IPS DF 6.9 (cell line): ENCODE measurements around the gene SCMH1.

ENCODE experiments used
- DNase-seq: peaks from one replicate; pipeline ENCODE4 v3.0.0-alpha.2; 2013; ENCODE audit warnings: low read depth, low spot score
- H3K27ac ChIP-seq: one replicate; pipeline ENCODE4 v1.5.1; 2013; ENCODE audit warnings: low read length, control low read depth
- H3K27me3 ChIP-seq: 2 replicates; pipeline ENCODE4 v1.6.1; 2013; ENCODE audit warnings: mild to moderate bottlenecking, low read length; ENCODE audit not compliant: control insufficient read depth, insufficient read depth
- H3K36me3 ChIP-seq: 2 replicates; pipeline ENCODE4 v1.6.1; 2013; ENCODE audit warnings: low read length; ENCODE audit not compliant: control insufficient read depth, insufficient read depth
- H3K4me1 ChIP-seq: 2 replicates; pipeline ENCODE4 v1.6.1; 2013; ENCODE audit warnings: low read length; ENCODE audit not compliant: control insufficient read depth, insufficient read depth
- H3K4me3 ChIP-seq: 2 replicates; pipeline ENCODE4 v1.5.1; 2013; ENCODE audit warnings: mild to moderate bottlenecking, low read length
- H3K9me3 ChIP-seq: 2 replicates; pipeline ENCODE4 v1.6.1; 2013; ENCODE audit warnings: low read length, inconsistent platforms; ENCODE audit not compliant: control insufficient read depth, insufficient read depth
- WGBS: extraction: QIAGEN DNeasy Blood & Tissue Kit; methylation state at CpG from one replicate; pipeline ENCODE4 v1.1.7; 2013; ENCODE audit warnings: mixed read lengths, missing lambda C conversion rate; ENCODE audit not compliant: insufficient read length, insufficient coverage; 5-methylcytosine and 5-hydroxymethylcytosine counted together

The SCMH1 gene

DNA sequence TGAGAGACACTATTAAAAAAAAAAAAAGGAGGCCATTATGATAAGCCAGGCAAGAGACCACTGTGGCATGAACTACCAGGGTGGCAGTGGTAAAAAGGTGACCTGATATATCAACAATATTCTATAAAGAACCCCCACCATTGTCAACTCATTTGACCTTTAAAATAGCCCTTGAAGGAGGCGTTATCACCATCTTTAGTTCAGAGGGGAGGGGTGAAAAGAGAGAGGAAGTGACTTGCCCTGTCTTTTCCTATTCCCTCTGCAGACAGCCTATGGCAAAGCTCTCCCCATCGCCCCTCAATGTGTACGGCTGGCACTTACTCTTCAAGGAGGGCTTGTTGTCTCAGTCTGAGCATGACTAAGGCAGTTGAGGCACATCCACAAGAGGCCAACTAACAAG is 208.8 kb downstream of the SCMH1 start:
- no peak for DNase-seq
- H3K4me1 ChIP-seq: no peaks in the 10 kb centered on the region
- H3K27me3 ChIP-seq: no peaks in the 10 kb centered on the region
- peaks cover 5% of the 10 kb centered on the region; the same call in 1 of the 2 replicates for H3K36me3 ChIP-seq
- no CpG with 5 or more reads among the region's 3 CpGs for WGBS
- H3K4me3 ChIP-seq: no peak overlapping the region
- no peaks in the 10 kb centered on the region for H3K9me3 ChIP-seq
- H3K27ac ChIP-seq: no peak overlapping the region

DNA sequence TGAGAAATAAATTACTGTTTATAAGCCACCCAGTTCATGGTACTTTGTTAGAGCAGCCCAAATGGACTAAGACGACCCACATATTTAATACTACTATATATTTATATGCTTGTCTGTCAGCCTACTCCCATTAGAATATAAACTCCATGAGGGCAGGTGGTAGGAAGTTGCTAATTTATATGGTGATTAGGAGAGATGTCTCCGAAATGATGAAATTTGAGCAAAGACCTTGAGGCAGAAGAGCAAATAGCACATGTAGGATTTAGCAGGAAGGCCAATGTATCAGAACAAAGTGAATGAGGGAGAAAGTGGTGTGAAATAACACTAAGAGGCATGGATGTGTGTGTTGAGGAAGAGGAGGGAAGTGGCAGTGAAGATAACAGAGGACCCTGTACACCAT is 210.0 kb downstream of the SCMH1 start:
- Histone ChIP-seq H3K36me3 (peaks cover 7% of the 10 kb centered on the region; the same call in 1 of the 2 replicates), H3K27me3 (no peaks in the 10 kb centered on the region), H3K4me3 (no peak overlapping the region), H3K4me1 (no peaks in the 10 kb centered on the region), H3K9me3 (no peaks in the 10 kb centered on the region), H3K27ac (no peak overlapping the region)
- WGBS: no CpG with 5 or more reads among the region's 2 CpGs
- no peak for DNase-seq

DNA sequence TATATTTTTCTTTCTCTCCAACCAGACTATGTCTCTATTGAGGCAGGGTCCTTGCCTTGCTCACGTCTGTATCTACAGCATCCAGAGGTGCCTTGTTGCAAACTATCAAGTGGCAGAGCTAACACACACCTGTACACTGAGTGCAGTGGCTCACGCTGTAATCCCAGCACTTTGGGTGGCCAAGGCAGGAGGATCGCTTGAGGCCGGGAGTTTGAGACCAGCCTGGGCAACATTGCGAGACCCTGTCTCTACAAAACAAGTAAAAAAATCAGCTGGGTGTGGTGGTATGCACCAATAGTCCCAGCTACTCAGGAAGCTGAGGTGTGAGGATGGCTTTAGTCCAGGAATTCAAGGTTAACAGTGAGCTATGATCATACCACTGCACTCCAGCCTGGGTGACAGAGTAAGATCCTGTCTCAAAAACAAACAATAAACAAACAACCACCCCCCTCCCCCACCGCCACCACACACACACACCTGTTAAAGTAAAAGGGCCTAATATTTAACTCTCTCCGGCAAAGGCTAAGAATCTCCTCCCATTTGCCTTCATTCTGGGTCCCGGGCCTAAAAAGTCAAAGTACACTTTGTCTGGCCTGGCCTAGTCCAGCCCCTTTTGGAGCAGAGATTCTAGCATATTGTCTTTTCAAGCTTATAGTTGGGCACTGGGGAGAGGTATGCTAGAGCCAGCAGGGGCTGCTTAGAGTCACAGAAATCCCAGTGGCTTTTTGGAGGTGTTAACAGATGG is 211.1 kb downstream of the SCMH1 start:
- DNase-seq: no peak
- H3K4me1 ChIP-seq: no peaks in the 10 kb centered on the region
- no CpG with 5 or more reads among the region's 8 CpGs for WGBS
- H3K9me3 ChIP-seq: no peaks in the 10 kb centered on the region
- H3K27ac ChIP-seq: no peak overlapping the region
- no peaks in the 10 kb centered on the region for H3K27me3 ChIP-seq
- no peak overlapping the region for H3K4me3 ChIP-seq
- H3K36me3 ChIP-seq: peaks cover 5% of the 10 kb centered on the region; the same call in 1 of the 2 replicates

DNA sequence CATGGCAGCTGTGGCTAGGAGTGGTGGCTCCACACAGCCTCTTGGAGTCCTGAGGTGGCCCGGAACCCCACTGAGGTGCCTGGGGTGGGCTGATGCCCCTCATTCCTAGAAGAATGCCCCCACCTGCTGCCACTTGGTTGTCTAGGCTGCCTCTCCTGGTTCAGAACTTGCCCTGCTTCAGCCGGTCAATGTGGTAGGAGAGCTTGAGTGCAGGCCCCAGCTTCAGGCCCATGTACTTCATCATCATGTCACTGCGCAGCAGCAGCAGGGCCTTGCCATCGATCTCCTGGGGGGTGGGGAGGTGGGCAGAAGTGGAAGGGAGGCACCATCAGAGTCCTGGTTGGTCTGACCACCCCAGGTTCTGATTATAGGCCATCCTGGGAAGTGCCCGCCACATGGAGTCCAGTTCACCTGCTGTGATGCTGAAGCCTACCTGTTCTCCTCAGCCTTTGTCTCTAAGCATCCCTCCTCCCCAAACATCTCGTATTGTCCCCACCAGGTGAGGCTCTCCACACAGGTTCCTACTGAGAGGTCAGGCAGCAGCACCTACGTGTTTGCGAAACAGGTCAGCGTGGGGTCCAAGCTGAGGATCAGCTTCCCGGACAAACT is 214.0 kb downstream of the SCMH1 start:
- no CpG with 5 or more reads among the region's 10 CpGs for WGBS
- Histone ChIP-seq H3K4me1 (no peaks in the 10 kb centered on the region), H3K36me3 (peaks cover 5% of the 10 kb centered on the region; the same call in 1 of the 2 replicates), H3K27ac (no peak overlapping the region), H3K27me3 (no peaks in the 10 kb centered on the region), H3K9me3 (no peaks in the 10 kb centered on the region), H3K4me3 (no peak overlapping the region)
- no peak for DNase-seq

- no peak for DNase-seq
- H3K36me3 ChIP-seq: peaks cover 5% of the 10 kb centered on the region; the same call in 1 of the 2 replicates
- H3K27ac ChIP-seq: no peak overlapping the region
- H3K27me3 ChIP-seq: no peaks in the 10 kb centered on the region
- no CpG with 5 or more reads among the region's 4 CpGs for WGBS
- peaks cover 3% of the 10 kb centered on the region; the same call in 1 of the 2 replicates for H3K4me1 ChIP-seq
- no peaks in the 10 kb centered on the region for H3K9me3 ChIP-seq
- no peak overlapping the region for H3K4me3 ChIP-seq
Measured at GRCh38 chr1:41025979-41026819, 215.9 kb downstream of the SCMH1 start.

DNA sequence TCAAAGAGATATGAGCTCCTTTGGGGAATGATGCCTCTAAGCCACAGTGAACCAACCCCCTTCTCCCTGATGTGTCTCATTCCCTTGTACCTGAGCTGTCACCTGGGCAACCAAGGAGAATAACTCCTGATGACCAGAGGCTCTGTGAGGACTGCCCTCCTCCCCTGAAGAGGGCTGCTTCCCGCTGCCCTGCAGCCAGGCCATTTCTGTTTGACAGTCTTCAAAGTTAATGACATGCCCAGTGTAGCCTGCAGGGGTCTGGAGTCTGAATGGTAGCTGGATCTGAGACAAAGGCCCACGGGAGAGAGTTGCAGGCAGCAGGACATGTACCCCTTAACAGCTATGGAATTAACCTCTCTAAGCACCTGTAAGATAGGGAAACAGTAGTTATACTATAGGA is 217.2 kb downstream of the SCMH1 start:
- no CpG with 5 or more reads among the region's 2 CpGs for WGBS
- Histone ChIP-seq H3K4me3 (no peak overlapping the region), H3K27me3 (no peaks in the 10 kb centered on the region), H3K36me3 (peaks cover 5% of the 10 kb centered on the region; the same call in 1 of the 2 replicates), H3K27ac (no peak overlapping the region), H3K4me1 (peaks cover 3% of the 10 kb centered on the region; the same call in 1 of the 2 replicates), H3K9me3 (no peaks in the 10 kb centered on the region)
- DNase-seq: no peak

DNA sequence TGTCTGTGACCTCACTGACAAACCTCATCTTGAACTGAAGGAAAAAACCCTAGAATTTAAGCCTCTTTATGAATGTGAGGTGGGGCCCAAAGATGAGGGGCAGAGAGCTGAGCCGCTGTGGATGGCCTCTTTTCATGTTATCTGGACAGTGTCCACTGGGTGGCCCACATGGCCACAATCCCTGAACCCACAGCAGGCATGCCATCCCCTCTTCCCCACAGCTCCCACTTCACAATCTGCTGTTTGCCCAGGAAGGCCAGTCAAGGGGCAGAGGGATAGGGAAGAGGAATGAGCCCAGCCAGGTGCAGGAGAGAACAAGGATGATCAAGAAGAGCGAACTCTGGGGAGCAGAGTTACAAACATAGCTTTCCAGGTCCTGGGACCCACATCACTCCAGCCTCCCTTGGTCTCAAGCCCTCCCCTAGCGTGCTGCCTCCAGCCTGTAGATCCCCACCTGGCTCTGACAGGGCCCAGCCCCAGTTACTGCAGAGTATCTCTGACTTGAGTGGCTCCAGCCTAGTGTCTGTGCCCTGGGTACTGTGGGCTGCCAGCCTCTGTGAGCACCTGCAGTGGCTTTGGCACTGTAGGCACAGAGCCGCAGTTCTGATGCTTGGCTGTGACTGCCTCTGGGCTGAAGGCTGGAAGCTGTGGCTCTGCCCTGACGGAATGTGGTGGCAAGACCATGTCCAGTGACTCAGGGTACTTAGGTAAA is 218.7 kb downstream of the SCMH1 start:
- H3K4me1 ChIP-seq: peaks cover 3% of the 10 kb centered on the region; the same call in 1 of the 2 replicates
- no peak overlapping the region for H3K27ac ChIP-seq
- H3K9me3 ChIP-seq: no peaks in the 10 kb centered on the region
- no peak overlapping the region for H3K4me3 ChIP-seq
- no CpG with 5 or more reads among the region's 5 CpGs for WGBS
- H3K36me3 ChIP-seq: peaks cover 4% of the 10 kb centered on the region; the same call in 1 of the 2 replicates
- no peaks in the 10 kb centered on the region for H3K27me3 ChIP-seq
- DNase-seq: no peak

DNA sequence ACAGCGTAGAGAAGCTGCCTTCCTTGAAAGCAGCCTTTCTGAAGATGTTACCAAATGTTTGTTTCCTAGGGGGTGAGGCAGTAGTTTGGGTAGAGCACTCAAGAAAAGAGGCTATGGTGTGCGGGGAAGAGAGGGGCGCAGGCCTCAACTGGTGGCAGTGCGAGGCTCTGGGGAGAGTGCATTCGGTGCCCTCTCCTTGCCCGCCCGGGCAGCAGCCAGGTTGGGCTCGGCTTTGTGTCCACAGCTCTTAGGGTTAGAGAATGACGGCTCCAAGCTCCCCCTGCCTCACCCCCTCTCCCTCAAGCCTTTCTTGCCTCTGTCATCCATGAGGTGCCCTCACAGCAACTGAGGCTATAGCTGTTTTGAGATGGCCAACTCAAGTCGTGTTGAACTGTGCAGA is 219.7 kb downstream of the SCMH1 start:
- WGBS: no CpG with 5 or more reads among the region's 10 CpGs
- Histone ChIP-seq H3K36me3 (0 out of 2 replicates have a peak, but pooled peaks cover 4% of the 10 kb centered on the region), H3K27ac (no peak overlapping the region)

GRCh38 chr1:41021526-41022308 is 220.4 kb downstream of the SCMH1 start, which contains the start of gene SLFNL1:
Gene SLFNL1 (minus strand): TSS chr1:41021725. CDS start chr1:41020660, 1,065 bp downstream.
- H3K27ac ChIP-seq: no peak within 1 kb of the TSS
- H3K27me3 ChIP-seq: no peaks in the 10 kb centered on the region
- no peak within 1 kb of the TSS for H3K4me3 ChIP-seq
- H3K4me1 ChIP-seq: peaks cover 3% of the 10 kb centered on the region
- H3K9me3 ChIP-seq: no peaks in the 10 kb centered on the region
- no peak for DNase-seq
- WGBS: no CpG with 5 or more reads among the region's 12 CpGs
- H3K36me3 ChIP-seq: 0 out of 2 replicates have a peak, but pooled peaks cover 9% of the 10 kb centered on the region

More for the DNA sequence above, 219.7 kb downstream of the SCMH1 start:
- H3K9me3 ChIP-seq: no peaks in the 10 kb centered on the region
- no peak overlapping the region for H3K4me3 ChIP-seq
- H3K4me1 ChIP-seq: peaks cover 3% of the 10 kb centered on the region; the same call in 1 of the 2 replicates
- DNase-seq: no peak
- H3K27me3 ChIP-seq: no peaks in the 10 kb centered on the region
